GDM1 (cell line): Measurements from ENCODE around the gene CLDN6.
A peak's percentile ranks its signal among the peaks of the same experiment; 100 is the strongest.

Experiments
- DNase-seq: peaks from one replicate; lab custom pipeline; 2025; lab: John Stamatoyannopoulos, UW

Gene CLDN6

GRCh38 chr16:2987286-2987685 lies 30.7 kb downstream of the CLDN6 start:
- DNase-seq: no peak

GRCh38 chr16:2986623-2987188 lies 31.3 kb downstream of the CLDN6 start:
- no peak for DNase-seq

- no peak for DNase-seq
Observed at GRCh38 chr16:2985893-2986355, 32.1 kb downstream of the CLDN6 start.

GRCh38 chr16:2985462-2985861 lies 32.5 kb downstream of the CLDN6 start:
- no peak for DNase-seq

GRCh38 chr16:2983706-2984136 lies 34.3 kb downstream of the CLDN6 start:
- DNase-seq: peak; percentile 68

GRCh38 chr16:2982402-2982801 lies 35.6 kb downstream of the CLDN6 start:
- DNase-seq: no peak

- no peak for DNase-seq
Observed at GRCh38 chr16:2981899-2982250, 36.1 kb downstream of the CLDN6 start.

GRCh38 chr16:2981177-2981898 lies 36.6 kb downstream of the CLDN6 start:
- no peak for DNase-seq

- DNase-seq: peak; percentile 87
Observed at GRCh38 chr16:2980227-2981176, 37.5 kb downstream of the CLDN6 start, which contains the start of gene PKMYT1. PKMYT1 (minus strand) TSS chr16:2980446; CDS start chr16:2979657, 789 bp downstream.

- DNase-seq: no peak
Observed at GRCh38 chr16:2979669-2980226, 38.2 kb downstream of the CLDN6 start.

GRCh38 chr16:2977440-2977839 lies 40.5 kb downstream of the CLDN6 start:
- DNase-seq: no peak

- DNase-seq: no peak
Observed at GRCh38 chr16:2976673-2977072, 41.3 kb downstream of the CLDN6 start.

GRCh38 chr16:2976201-2976600 lies 41.8 kb downstream of the CLDN6 start:
- DNase-seq: no peak

- no peak for DNase-seq
Observed at GRCh38 chr16:2975161-2975795, 42.7 kb downstream of the CLDN6 start.

- no peak for DNase-seq
Observed at GRCh38 chr16:2974319-2975056, 43.5 kb downstream of the CLDN6 start.

- no peak for DNase-seq
Observed at GRCh38 chr16:2973605-2974318, 44.2 kb downstream of the CLDN6 start.

- DNase-seq: no peak
Observed at GRCh38 chr16:2973093-2973492, 44.9 kb downstream of the CLDN6 start.

- DNase-seq: no peak
Observed at GRCh38 chr16:2971985-2972784, 45.8 kb downstream of the CLDN6 start.

GRCh38 chr16:2971134-2971984 lies 46.6 kb downstream of the CLDN6 start:
- no peak for DNase-seq
